ENCODE results near the gene RTEL1.

DNA sequence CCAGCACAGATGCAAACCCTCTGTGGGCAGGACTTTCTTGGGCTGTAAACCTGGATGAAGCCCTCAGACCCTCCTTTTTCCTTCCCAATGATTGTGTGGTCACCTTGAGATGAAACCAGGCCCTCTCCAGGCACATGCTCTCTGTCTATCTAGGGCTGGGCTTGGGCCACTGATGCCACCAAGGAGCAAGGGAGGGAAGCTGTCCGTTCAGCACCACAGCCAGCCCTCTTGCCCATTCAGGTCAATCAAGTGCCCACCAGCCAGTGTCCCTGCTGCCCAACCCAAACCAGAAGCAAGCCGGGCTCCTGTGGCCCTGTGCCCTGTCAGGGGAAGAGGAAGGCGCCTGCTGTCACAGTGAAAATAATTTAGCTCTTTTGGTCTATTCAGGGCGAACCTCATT, 12.9 kb upstream of the RTEL1 start:
- TF ChIP-seq POLR2A (IDR thresholded peaks at IDR 0.05; ENCODE audit: low read length) (no peak), GATA1 (IDR thresholded peaks at IDR 0.05; ENCODE audit: low read depth, low read length) (no peak)

Data from erythroblast (primary cell).